SK-N-SH treated with all-trans-retinoic acid at 6 μM for 48 hours (cell line): ENCODE measurements around the gene ZNF318.

Source experiments
- ATAC-seq: fragments of 200-7000 bp; cut with Tn5 transposase; 3 replicates; pipeline ENCODE4 v1.9.1; 2020; ENCODE audit warnings: mild to moderate bottlenecking, moderate library complexity
- ARNTL ChIP-seq: fragments of 450-650 bp; formaldehyde crosslinking; IDR thresholded peaks from 2 replicates; pipeline ENCODE4 v1.5.0; 2020; ENCODE audit warnings: low read depth, mild to moderate bottlenecking, moderate library complexity, borderline replicate concordance
- BACH2 ChIP-seq: fragments of 250-450 bp; sonication (Bioruptor Pico); IDR thresholded peaks from 2 replicates; pipeline ENCODE4 v1.9.0; 2021; ENCODE audit warnings: mild to moderate bottlenecking, borderline replicate concordance
- CSDC2 ChIP-seq: fragments of 250-450 bp; sonication (Bioruptor Pico); IDR thresholded peaks from 2 replicates; pipeline ENCODE4 v1.5.0; 2020; ENCODE audit warnings: mild to moderate bottlenecking, moderate library complexity
- CSRNP3 ChIP-seq: fragments of 250-450 bp; sonication (Bioruptor Pico); IDR thresholded peaks from 2 replicates; pipeline ENCODE4 v1.5.1; 2021; ENCODE audit warnings: mild to moderate bottlenecking, moderate library complexity
- ESRRG ChIP-seq: fragments of 250-450 bp; sonication (Bioruptor Pico); IDR thresholded peaks from 2 replicates; pipeline ENCODE4 v1.6.1; 2021; ENCODE audit warnings: mild to moderate bottlenecking
- GLIS3 ChIP-seq: fragments of 250-450 bp; sonication (Bioruptor Pico); IDR thresholded peaks from 2 replicates; pipeline ENCODE4 v1.5.0; 2020; ENCODE audit warnings: mild to moderate bottlenecking, moderate library complexity
- ISL1 ChIP-seq: fragments of 250-450 bp; sonication (Bioruptor Pico); IDR thresholded peaks from 2 replicates; pipeline ENCODE4 v2.1.2; 2022; ENCODE audit warnings: mild to moderate bottlenecking, moderate library complexity
- OSR1 ChIP-seq: fragments of 250-450 bp; sonication (Bioruptor Pico); IDR thresholded peaks from 2 replicates; pipeline ENCODE4 v1.8.0; 2022; ENCODE audit warnings: moderate library complexity, mild to moderate bottlenecking, inconsistent platforms
- PPARA ChIP-seq: fragments of 250-450 bp; sonication (Bioruptor Pico); IDR thresholded peaks from 2 replicates; pipeline ENCODE4 v1.5.0; 2020; ENCODE audit warnings: mild to moderate bottlenecking, borderline replicate concordance
- RARB ChIP-seq: fragments of 250-450 bp; sonication (Bioruptor Pico); IDR thresholded peaks from 2 replicates; pipeline ENCODE4 v1.8.0; 2021; ENCODE audit warnings: mild to moderate bottlenecking, moderate library complexity
- SNAI2 ChIP-seq: fragments of 250-450 bp; sonication (Bioruptor Pico); IDR thresholded peaks from 2 replicates; pipeline ENCODE4 v1.5.0; 2020; ENCODE audit warnings: mild to moderate bottlenecking, moderate library complexity
- TCF4 ChIP-seq: fragments of 250-450 bp; sonication (Bioruptor Pico); IDR thresholded peaks from 2 replicates; pipeline ENCODE4 v1.8.0; 2021; ENCODE audit warnings: mild to moderate bottlenecking, moderate library complexity, borderline replicate concordance
- TOX ChIP-seq: fragments of 250-450 bp; sonication (Bioruptor Pico); IDR thresholded peaks from 2 replicates; pipeline ENCODE4 v1.8.0; 2021; ENCODE audit warnings: mild to moderate bottlenecking, moderate library complexity, borderline replicate concordance
- ZC3H10 ChIP-seq: fragments of 250-450 bp; sonication (Bioruptor Pico); IDR thresholded peaks from 2 replicates; pipeline ENCODE4 v1.5.1; 2021; ENCODE audit warnings: mild to moderate bottlenecking, moderate library complexity
- ZFP3 ChIP-seq: fragments of 250-450 bp; sonication (Bioruptor Pico); IDR thresholded peaks from 2 replicates; pipeline ENCODE4 v1.5.0; 2020; ENCODE audit warnings: mild to moderate bottlenecking, moderate library complexity
- ZFP30 ChIP-seq: fragments of 450-650 bp; formaldehyde crosslinking; IDR thresholded peaks from 2 replicates; pipeline ENCODE4 v1.5.0; 2022; ENCODE audit warnings: mild to moderate bottlenecking, moderate library complexity
- ZNF565 ChIP-seq: fragments of 450-650 bp; formaldehyde crosslinking; conservative IDR thresholded peaks from 2 replicates; pipeline ENCODE4 v1.5.0; 2020; ENCODE audit warnings: low read depth, mild to moderate bottlenecking, moderate library complexity
- ZNF70 ChIP-seq: fragments of 450-650 bp; formaldehyde crosslinking; IDR thresholded peaks from 2 replicates; pipeline ENCODE4 v1.5.0; 2020; ENCODE audit warnings: mild to moderate bottlenecking, moderate library complexity
- ZNF8 ChIP-seq: fragments of 450-650 bp; formaldehyde crosslinking; IDR thresholded peaks from 2 replicates; pipeline ENCODE4 v1.5.0; 2020; ENCODE audit warnings: mild to moderate bottlenecking, moderate library complexity
- TF ChIP-seq, protein P1 (sequence below): fragments of 250-450 bp; sonication (Bioruptor Pico); IDR thresholded peaks from 2 replicates; pipeline ENCODE4 v1.5.0; 2020; ENCODE audit warnings: mild to moderate bottlenecking, moderate library complexity
- TF ChIP-seq, protein P2 (sequence below): fragments of 250-450 bp; sonication (Bioruptor Pico); IDR thresholded peaks from 2 replicates; pipeline ENCODE4 v1.8.0; 2020; ENCODE audit warnings: mild to moderate bottlenecking, moderate library complexity, borderline replicate concordance
- TF ChIP-seq, protein P3 (sequence below): fragments of 250-450 bp; sonication (Bioruptor Pico); IDR thresholded peaks from 2 replicates; pipeline ENCODE4 v1.5.1; 2020; ENCODE audit warnings: low read depth, mild to moderate bottlenecking, moderate library complexity
- TF ChIP-seq, protein P4 (sequence below): fragments of 250-450 bp; sonication (Bioruptor Pico); IDR thresholded peaks from 2 replicates; pipeline ENCODE4 v1.8.0; 2021; ENCODE audit warnings: low read depth, mild to moderate bottlenecking, moderate library complexity, borderline replicate concordance

The ZNF318 gene

GRCh38 chr6:43287717-43288679 is 81.4 kb downstream of the ZNF318 start:
- ATAC-seq, result no peak
- TF ChIP-seq ZFP3 (CRISPR knock-in tag), result no peak
- TF ChIP-seq, protein P1, sequence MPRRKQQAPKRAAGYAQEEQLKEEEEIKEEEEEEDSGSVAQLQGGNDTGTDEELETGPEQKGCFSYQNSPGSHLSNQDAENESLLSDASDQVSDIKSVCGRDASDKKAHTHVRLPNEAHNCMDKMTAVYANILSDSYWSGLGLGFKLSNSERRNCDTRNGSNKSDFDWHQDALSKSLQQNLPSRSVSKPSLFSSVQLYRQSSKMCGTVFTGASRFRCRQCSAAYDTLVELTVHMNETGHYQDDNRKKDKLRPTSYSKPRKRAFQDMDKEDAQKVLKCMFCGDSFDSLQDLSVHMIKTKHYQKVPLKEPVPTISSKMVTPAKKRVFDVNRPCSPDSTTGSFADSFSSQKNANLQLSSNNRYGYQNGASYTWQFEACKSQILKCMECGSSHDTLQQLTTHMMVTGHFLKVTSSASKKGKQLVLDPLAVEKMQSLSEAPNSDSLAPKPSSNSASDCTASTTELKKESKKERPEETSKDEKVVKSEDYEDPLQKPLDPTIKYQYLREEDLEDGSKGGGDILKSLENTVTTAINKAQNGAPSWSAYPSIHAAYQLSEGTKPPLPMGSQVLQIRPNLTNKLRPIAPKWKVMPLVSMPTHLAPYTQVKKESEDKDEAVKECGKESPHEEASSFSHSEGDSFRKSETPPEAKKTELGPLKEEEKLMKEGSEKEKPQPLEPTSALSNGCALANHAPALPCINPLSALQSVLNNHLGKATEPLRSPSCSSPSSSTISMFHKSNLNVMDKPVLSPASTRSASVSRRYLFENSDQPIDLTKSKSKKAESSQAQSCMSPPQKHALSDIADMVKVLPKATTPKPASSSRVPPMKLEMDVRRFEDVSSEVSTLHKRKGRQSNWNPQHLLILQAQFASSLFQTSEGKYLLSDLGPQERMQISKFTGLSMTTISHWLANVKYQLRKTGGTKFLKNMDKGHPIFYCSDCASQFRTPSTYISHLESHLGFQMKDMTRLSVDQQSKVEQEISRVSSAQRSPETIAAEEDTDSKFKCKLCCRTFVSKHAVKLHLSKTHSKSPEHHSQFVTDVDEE (CRISPR knock-in tag), result no peak
- TF ChIP-seq PPARA, result no peak
- TF ChIP-seq ZNF565 (CRISPR knock-in tag), result no peak
- TF ChIP-seq, protein P2, sequence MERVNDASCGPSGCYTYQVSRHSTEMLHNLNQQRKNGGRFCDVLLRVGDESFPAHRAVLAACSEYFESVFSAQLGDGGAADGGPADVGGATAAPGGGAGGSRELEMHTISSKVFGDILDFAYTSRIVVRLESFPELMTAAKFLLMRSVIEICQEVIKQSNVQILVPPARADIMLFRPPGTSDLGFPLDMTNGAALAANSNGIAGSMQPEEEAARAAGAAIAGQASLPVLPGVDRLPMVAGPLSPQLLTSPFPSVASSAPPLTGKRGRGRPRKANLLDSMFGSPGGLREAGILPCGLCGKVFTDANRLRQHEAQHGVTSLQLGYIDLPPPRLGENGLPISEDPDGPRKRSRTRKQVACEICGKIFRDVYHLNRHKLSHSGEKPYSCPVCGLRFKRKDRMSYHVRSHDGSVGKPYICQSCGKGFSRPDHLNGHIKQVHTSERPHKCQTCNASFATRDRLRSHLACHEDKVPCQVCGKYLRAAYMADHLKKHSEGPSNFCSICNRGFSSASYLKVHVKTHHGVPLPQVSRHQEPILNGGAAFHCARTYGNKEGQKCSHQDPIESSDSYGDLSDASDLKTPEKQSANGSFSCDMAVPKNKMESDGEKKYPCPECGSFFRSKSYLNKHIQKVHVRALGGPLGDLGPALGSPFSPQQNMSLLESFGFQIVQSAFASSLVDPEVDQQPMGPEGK (CRISPR knock-in tag), result no peak
- no peak for TF ChIP-seq ZC3H10 (CRISPR knock-in tag)
- TF ChIP-seq CSDC2 (CRISPR knock-in tag), result no peak
- no peak for TF ChIP-seq BACH2 (CRISPR knock-in tag)
- no peak for TF ChIP-seq OSR1 (CRISPR knock-in tag)
- TF ChIP-seq TOX, result no peak
- no peak for TF ChIP-seq GLIS3 (CRISPR knock-in tag)
- TF ChIP-seq, protein P3, sequence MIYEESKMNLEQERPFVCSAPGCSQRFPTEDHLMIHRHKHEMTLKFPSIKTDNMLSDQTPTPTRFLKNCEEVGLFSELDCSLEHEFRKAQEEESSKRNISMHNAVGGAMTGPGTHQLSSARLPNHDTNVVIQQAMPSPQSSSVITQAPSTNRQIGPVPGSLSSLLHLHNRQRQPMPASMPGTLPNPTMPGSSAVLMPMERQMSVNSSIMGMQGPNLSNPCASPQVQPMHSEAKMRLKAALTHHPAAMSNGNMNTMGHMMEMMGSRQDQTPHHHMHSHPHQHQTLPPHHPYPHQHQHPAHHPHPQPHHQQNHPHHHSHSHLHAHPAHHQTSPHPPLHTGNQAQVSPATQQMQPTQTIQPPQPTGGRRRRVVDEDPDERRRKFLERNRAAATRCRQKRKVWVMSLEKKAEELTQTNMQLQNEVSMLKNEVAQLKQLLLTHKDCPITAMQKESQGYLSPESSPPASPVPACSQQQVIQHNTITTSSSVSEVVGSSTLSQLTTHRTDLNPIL (CRISPR knock-in tag), result no peak
- TF ChIP-seq ZNF8, result no peak
- TF ChIP-seq TCF4 (CRISPR knock-in tag), result no peak
- TF ChIP-seq, protein P4, sequence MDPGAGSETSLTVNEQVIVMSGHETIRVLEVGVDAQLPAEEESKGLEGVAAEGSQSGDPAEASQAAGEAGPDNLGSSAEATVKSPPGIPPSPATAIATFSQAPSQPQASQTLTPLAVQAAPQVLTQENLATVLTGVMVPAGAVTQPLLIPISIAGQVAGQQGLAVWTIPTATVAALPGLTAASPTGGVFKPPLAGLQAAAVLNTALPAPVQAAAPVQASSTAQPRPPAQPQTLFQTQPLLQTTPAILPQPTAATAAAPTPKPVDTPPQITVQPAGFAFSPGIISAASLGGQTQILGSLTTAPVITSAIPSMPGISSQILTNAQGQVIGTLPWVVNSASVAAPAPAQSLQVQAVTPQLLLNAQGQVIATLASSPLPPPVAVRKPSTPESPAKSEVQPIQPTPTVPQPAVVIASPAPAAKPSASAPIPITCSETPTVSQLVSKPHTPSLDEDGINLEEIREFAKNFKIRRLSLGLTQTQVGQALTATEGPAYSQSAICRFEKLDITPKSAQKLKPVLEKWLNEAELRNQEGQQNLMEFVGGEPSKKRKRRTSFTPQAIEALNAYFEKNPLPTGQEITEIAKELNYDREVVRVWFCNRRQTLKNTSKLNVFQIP (CRISPR knock-in tag), result no peak
- TF ChIP-seq CSRNP3 (CRISPR knock-in tag), result no peak
- no peak for TF ChIP-seq ESRRG
- no peak for TF ChIP-seq ZNF70
- TF ChIP-seq SNAI2 (CRISPR knock-in tag), result no peak
- no peak for TF ChIP-seq ARNTL (CRISPR knock-in tag)

DNA sequence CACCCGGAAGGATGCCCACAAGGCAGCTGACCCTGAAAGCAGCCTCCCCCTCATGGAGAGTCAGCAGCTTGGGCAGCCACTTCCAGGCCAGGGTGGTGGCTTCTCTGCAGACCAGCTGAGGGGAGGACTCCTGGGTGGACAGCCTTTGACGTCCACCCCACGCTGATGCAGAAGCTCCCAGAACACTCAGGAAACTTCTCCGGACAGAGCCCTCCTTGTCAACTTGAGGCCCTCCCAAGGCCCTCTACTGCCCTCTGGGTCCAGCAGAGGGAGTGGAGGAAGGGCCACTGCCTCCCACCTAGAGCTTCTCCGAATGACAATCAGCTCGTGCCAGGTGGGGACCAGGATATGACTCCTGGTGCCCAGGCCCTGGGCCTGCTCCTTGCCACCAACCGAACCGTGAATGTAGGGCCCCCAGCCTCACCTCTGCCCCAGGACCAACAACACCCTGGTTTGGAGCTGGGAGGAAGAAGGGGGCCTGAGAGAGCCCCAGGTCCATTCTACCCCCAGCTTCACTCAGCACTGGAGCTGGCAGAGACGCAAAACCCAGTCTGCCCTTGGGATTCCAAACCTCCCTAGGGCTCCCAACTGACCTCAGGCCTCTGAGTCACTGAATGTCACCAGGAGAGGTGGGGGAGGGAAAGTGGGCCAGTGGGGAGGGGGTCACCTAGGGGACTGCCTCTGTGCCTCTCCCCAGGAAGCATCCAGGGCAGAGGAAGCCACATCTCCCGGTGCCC is 82.3 kb downstream of the ZNF318 start:
- ATAC-seq, result peak; percentile 36
- TF ChIP-seq ZFP3 (CRISPR knock-in tag) (no peak), ZNF70 (no peak), ARNTL (CRISPR knock-in tag) (no peak), ISL1 (no peak), CSRNP3 (CRISPR knock-in tag) (no peak), TCF4 (CRISPR knock-in tag) (no peak), ZFP30 (CRISPR knock-in tag) (no peak), SNAI2 (CRISPR knock-in tag) (no peak), RARB (no peak), PPARA (no peak), OSR1 (CRISPR knock-in tag) (no peak), BACH2 (CRISPR knock-in tag) (no peak), ZNF8 (no peak)
- TF ChIP-seq, protein P3 (CRISPR knock-in tag), result no peak
- TF ChIP-seq, protein P4 (CRISPR knock-in tag), result no peak
